ENCODE data around the gene CRHR2.

Gene CRHR2

GRCh38 chr7:30671793-30672465 is 10.3 kb downstream of the CRHR2 start:
- no peak overlapping the region for H3K4me3 ChIP-seq (ENCODE audit: low read depth, low read length)
- DNase-seq (ENCODE audit: low read depth): no peak
- no peak for TF ChIP-seq CTCF (IDR thresholded peaks at IDR 0.05; ENCODE audit: low read depth, low read length, missing control alignments)

GRCh38 chr7:30668102-30668501 is 14.2 kb downstream of the CRHR2 start:
- no peak overlapping the region for H3K4me3 ChIP-seq (ENCODE audit: low read depth, low read length)
- DNase-seq (ENCODE audit: low read depth): no peak
- TF ChIP-seq CTCF (IDR thresholded peaks at IDR 0.05; ENCODE audit: low read depth, low read length, missing control alignments): no peak

- no peak for DNase-seq (ENCODE audit: low read depth)
- H3K4me3 ChIP-seq (ENCODE audit: low read depth, low read length): no peak overlapping the region
- no peak for TF ChIP-seq CTCF (IDR thresholded peaks at IDR 0.05; ENCODE audit: low read depth, low read length, missing control alignments)
These were observed 15.1 kb downstream of the CRHR2 start for GRCh38 chr7:30667172-30667571.

- no peak for DNase-seq (ENCODE audit: low read depth)
- no peak for TF ChIP-seq CTCF (IDR thresholded peaks at IDR 0.05; ENCODE audit: low read depth, low read length, missing control alignments)
- no peak overlapping the region for H3K4me3 ChIP-seq (ENCODE audit: low read depth, low read length)
These were observed 16.8 kb downstream of the CRHR2 start for GRCh38 chr7:30665449-30665848.

- no peak overlapping the region for H3K4me3 ChIP-seq (ENCODE audit: low read depth, low read length)
- DNase-seq (ENCODE audit: low read depth): no peak
- no peak for TF ChIP-seq CTCF (IDR thresholded peaks at IDR 0.05; ENCODE audit: low read depth, low read length, missing control alignments)
These were observed 17.2 kb downstream of the CRHR2 start for GRCh38 chr7:30665043-30665442.

- H3K4me3 ChIP-seq (ENCODE audit: low read depth, low read length): no peak overlapping the region
- TF ChIP-seq CTCF (IDR thresholded peaks at IDR 0.05; ENCODE audit: low read depth, low read length, missing control alignments): no peak
- no peak for DNase-seq (ENCODE audit: low read depth)
These were observed 17.9 kb downstream of the CRHR2 start for GRCh38 chr7:30664184-30664885.

- no peak for TF ChIP-seq CTCF (IDR thresholded peaks at IDR 0.05; ENCODE audit: low read depth, low read length, missing control alignments)
- DNase-seq (ENCODE audit: low read depth): no peak
- H3K4me3 ChIP-seq (ENCODE audit: low read depth, low read length): no peak overlapping the region
These were observed 18.8 kb downstream of the CRHR2 start for GRCh38 chr7:30663414-30663813.
